ENCODE measurements around the gene CD247.

The CD247 gene

DNA sequence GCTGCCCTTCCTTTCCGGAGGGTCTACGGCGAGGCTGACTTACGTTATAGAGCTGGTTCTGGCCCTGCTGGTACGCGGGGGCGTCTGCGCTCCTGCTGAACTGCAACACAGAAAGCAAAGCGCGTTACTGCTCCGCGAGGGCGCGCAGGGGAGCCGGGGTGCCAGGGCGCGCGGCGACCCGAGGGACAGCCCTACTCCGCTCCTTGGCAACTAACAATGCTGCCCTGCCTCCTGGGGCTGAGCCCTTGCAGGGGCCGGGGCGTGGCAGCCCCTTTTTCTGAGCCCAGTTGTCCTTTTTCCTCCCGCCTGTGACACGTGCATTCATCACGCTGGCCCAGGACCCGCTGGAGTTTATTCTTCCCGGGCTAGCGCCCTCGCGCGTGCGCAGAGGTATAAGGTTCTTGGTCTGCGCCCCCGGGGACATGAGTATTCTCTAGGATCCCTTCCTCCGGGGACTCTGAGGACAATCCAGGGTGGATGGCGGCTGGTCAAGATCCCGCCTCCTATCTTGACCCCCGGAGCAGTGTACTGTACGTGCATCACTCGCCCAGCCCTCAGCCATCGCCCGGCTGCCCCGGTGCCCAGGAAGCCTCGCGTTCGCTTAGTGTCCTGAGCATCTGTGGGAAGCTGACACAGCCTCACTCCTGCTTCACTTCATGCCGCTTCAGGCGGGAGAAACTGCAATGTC is 78.9 kb downstream of the CD247 start:
- H3K9ac ChIP-seq (ENCODE audit: low read depth, low read length): peak overlapping the region; percentile 52; the same call in 1 of the 2 replicates
- no peak overlapping the region for H3K27ac ChIP-seq (ENCODE audit: low read length)
- no peaks in the 10 kb centered on the region for H3K36me3 ChIP-seq (ENCODE audit: insufficient read depth, low read depth, low read length)
- no peaks in the 10 kb centered on the region for H3K9me3 ChIP-seq (ENCODE audit: insufficient read depth, low read depth, low read length)
- peaks cover 3% of the 10 kb centered on the region; the same call in 1 of the 2 replicates for H3K4me1 ChIP-seq (ENCODE audit: insufficient read depth, low read length)
- peak overlapping the region; percentile 72 for H3K4me3 ChIP-seq (ENCODE audit: low read length)
- peaks cover 35% of the 10 kb centered on the region for H3K27me3 ChIP-seq (ENCODE audit: insufficient read depth, low read length)

DNA sequence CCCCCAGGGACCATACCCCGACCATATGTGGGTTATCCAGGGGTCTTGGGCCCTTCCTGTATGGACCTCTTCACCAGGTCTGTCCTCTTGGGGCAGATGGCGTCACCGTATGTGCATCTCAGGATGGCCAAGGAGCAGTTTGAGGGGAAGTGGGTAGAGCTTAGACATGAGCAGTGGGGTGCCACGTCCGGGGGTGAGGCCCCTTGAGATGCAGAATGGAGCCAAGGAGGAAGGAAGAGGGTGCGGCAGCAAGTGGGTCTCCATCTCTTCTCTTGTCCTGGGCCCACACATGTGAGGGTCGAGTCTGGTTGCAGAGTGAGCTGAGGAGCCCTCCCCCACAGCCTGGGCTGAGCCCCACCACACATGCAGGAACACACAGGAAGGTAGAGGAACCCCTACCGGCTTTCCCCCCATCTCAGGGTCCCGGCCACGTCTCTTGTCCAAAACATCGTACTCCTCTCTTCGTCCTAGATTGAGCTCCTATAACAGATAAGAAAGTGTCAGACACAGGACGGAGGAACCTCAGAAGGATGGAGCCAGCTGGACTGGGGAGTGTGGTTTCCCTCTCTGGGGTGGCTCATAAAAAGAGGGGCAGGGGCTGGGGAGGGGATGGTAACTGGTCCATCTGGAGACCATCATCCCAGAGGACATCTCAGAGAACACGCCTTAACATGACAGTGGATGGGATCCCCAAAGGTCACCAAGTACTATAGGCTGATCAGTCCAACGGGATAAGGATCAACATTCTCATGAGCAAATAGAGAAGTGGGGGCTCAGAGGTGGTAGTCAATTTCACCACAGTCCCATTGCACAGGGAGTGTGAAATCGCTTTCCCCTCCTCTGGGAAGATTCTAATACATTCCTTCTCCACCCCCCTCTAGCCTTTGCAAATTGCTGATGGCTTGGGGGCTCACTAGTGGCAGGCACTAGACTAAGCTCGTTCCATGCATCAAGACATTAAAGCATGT is 79.9 kb downstream of the CD247 start:
- Histone ChIP-seq H3K9ac (ENCODE audit: low read depth, low read length) (0 out of 2 replicates have a peak overlapping the region, but pooled peaks have one; percentile 52), H3K4me1 (ENCODE audit: insufficient read depth, low read length) (peaks cover 3% of the 10 kb centered on the region; the same call in 1 of the 2 replicates), H3K4me3 (ENCODE audit: low read length) (peak overlapping the region; percentile 72), H3K9me3 (ENCODE audit: insufficient read depth, low read depth, low read length) (no peaks in the 10 kb centered on the region), H3K27me3 (ENCODE audit: insufficient read depth, low read length) (peaks cover 35% of the 10 kb centered on the region), H3K27ac (ENCODE audit: low read length) (no peak overlapping the region), H3K36me3 (ENCODE audit: insufficient read depth, low read depth, low read length) (no peaks in the 10 kb centered on the region)

- Histone ChIP-seq H3K4me1 (ENCODE audit: insufficient read depth, low read length) (peaks cover 15% of the 10 kb centered on the region; the same call in 1 of the 2 replicates), H3K36me3 (ENCODE audit: insufficient read depth, low read depth, low read length) (no peaks in the 10 kb centered on the region), H3K27me3 (ENCODE audit: insufficient read depth, low read length) (peaks cover 27% of the 10 kb centered on the region), H3K27ac (ENCODE audit: low read length) (no peak overlapping the region), H3K9ac (ENCODE audit: low read depth, low read length) (no peak overlapping the region), H3K4me3 (ENCODE audit: low read length) (no peak overlapping the region), H3K9me3 (ENCODE audit: insufficient read depth, low read depth, low read length) (no peaks in the 10 kb centered on the region)
Measured at GRCh38 chr1:167435484-167435883, 82.8 kb downstream of the CD247 start.

DNA sequence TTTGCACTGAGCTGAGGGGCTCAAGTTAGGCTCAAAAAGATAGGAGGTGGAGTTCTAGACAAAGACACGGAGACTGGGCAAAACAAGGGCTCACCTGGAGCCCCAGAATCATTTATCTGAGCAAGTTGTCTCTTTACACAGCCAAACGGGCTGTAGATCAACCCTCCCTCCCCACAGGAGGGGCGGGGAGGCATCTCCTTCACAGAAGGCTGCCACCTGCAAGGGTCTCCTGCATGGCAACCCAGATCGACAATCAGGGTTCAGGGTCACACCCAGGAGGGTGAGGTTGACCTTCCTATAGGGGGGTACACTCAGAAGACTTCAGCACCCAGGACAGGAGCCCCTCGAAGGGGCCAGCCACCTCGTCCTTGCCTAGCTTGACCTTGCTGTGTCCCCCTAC is 84.0 kb downstream of the CD247 start:
- Histone ChIP-seq H3K27ac (ENCODE audit: low read length) (no peak overlapping the region), H3K9ac (ENCODE audit: low read depth, low read length) (no peak overlapping the region), H3K27me3 (ENCODE audit: insufficient read depth, low read length) (peaks cover 15% of the 10 kb centered on the region), H3K9me3 (ENCODE audit: insufficient read depth, low read depth, low read length) (no peaks in the 10 kb centered on the region), H3K36me3 (ENCODE audit: insufficient read depth, low read depth, low read length) (no peaks in the 10 kb centered on the region), H3K4me1 (ENCODE audit: insufficient read depth, low read length) (peaks cover 25% of the 10 kb centered on the region), H3K4me3 (ENCODE audit: low read length) (no peak overlapping the region)

DNA sequence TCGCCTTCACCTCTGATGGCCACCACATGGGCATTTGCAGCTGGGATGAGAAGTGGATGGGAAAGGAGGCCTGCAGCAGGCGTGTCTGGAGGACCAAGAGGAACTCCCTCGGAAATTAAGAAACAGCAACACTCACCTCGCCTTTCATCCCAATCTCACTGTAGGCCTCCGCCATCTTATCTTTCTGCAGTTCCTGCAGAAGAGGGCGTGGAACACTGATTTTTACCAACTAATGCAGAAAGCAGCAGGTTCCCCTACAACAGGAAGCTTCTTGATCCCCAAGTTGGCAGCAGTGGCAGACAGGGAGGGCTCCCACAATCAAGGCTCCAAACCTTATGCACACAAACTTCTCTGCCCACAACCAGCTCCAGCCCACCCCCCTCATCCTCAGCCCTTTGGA is 84.4 kb downstream of the CD247 start:
- Histone ChIP-seq H3K4me3 (ENCODE audit: low read length) (no peak overlapping the region), H3K9me3 (ENCODE audit: insufficient read depth, low read depth, low read length) (no peaks in the 10 kb centered on the region), H3K36me3 (ENCODE audit: insufficient read depth, low read depth, low read length) (no peaks in the 10 kb centered on the region), H3K9ac (ENCODE audit: low read depth, low read length) (no peak overlapping the region), H3K27me3 (ENCODE audit: insufficient read depth, low read length) (peaks cover 11% of the 10 kb centered on the region), H3K27ac (ENCODE audit: low read length) (no peak overlapping the region), H3K4me1 (ENCODE audit: insufficient read depth, low read length) (peaks cover 23% of the 10 kb centered on the region)

DNA sequence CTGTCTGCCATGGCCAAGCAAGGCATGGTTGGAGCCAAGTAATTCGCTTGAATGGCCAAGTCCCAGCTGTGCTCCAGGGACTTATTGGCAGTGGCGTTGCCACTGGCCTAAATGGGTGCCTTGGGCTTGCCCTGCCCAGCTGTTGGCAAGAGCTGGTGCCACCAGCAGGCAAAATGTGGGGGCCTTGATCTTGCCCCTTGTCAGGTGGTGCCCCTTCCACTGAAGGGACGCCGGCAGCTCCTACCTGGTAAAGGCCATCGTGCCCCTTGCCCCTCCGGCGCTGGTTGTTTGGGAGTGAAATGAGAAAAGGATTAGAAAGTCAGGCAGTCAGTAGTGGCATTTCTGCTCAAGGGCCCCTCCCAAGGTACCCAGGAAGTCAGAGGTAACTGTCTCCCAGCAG is 85.5 kb downstream of the CD247 start:
- no peak overlapping the region for H3K9ac ChIP-seq (ENCODE audit: low read depth, low read length)
- no peak overlapping the region for H3K27ac ChIP-seq (ENCODE audit: low read length)
- H3K36me3 ChIP-seq (ENCODE audit: insufficient read depth, low read depth, low read length): no peaks in the 10 kb centered on the region
- H3K27me3 ChIP-seq (ENCODE audit: insufficient read depth, low read length): no peaks in the 10 kb centered on the region
- H3K9me3 ChIP-seq (ENCODE audit: insufficient read depth, low read depth, low read length): no peaks in the 10 kb centered on the region
- H3K4me1 ChIP-seq (ENCODE audit: insufficient read depth, low read length): peaks cover 24% of the 10 kb centered on the region
- no peak overlapping the region for H3K4me3 ChIP-seq (ENCODE audit: low read length)

GRCh38 chr1:167431909-167432650 is 86.2 kb downstream of the CD247 start:
- H3K4me3 ChIP-seq (ENCODE audit: low read length): no peak overlapping the region
- H3K27ac ChIP-seq (ENCODE audit: low read length): no peak overlapping the region
- no peak overlapping the region for H3K9ac ChIP-seq (ENCODE audit: low read depth, low read length)
- H3K27me3 ChIP-seq (ENCODE audit: insufficient read depth, low read length): no peaks in the 10 kb centered on the region
- H3K4me1 ChIP-seq (ENCODE audit: insufficient read depth, low read length): peaks cover 24% of the 10 kb centered on the region
- H3K36me3 ChIP-seq (ENCODE audit: insufficient read depth, low read depth, low read length): no peaks in the 10 kb centered on the region
- no peaks in the 10 kb centered on the region for H3K9me3 ChIP-seq (ENCODE audit: insufficient read depth, low read depth, low read length)

DNA sequence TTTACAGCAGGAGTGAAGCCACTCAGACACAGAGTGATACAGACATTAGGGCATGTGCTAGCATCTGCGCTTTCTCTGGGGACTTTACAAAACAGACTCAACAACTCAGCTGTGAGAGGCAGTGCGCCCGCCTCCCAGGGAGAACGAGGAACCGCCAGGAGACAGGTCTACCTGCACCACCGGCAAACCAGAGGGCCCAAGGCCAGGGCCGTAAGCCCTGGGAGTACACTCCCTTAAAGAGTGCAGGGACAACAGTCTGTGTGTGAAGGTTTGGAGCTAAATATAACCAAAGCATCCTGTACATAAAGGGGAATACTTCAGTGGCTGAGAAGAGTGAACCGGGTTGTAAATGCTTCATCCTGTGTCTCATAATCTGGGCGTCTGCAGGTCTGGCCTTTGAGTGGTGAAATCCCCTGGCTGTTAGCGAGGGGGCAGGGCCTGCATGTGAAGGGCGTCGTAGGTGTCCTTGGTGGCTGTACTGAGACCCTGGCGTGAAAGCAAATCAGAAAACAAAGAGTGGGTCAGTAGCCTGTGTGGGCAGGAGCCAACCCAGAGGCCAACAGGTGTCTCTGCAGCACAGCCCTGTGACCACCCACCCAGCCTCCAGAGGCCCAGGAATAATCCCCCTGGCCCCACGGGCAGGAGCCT is 86.9 kb downstream of the CD247 start:
- H3K27me3 ChIP-seq (ENCODE audit: insufficient read depth, low read length): no peaks in the 10 kb centered on the region
- H3K27ac ChIP-seq (ENCODE audit: low read length): no peak overlapping the region
- H3K36me3 ChIP-seq (ENCODE audit: insufficient read depth, low read depth, low read length): no peaks in the 10 kb centered on the region
- H3K9me3 ChIP-seq (ENCODE audit: insufficient read depth, low read depth, low read length): no peaks in the 10 kb centered on the region
- H3K4me1 ChIP-seq (ENCODE audit: insufficient read depth, low read length): peaks cover 29% of the 10 kb centered on the region
- H3K4me3 ChIP-seq (ENCODE audit: low read length): no peak overlapping the region
- H3K9ac ChIP-seq (ENCODE audit: low read depth, low read length): peak overlapping the region; percentile 7; the same call in 1 of the 2 replicates

- no peaks in the 10 kb centered on the region for H3K36me3 ChIP-seq (ENCODE audit: insufficient read depth, low read depth, low read length)
- H3K4me3 ChIP-seq (ENCODE audit: low read length): peak overlapping the region; percentile 3; the same call in 1 of the 2 replicates
- H3K4me1 ChIP-seq (ENCODE audit: insufficient read depth, low read length): peaks cover 35% of the 10 kb centered on the region
- no peaks in the 10 kb centered on the region for H3K27me3 ChIP-seq (ENCODE audit: insufficient read depth, low read length)
- H3K27ac ChIP-seq (ENCODE audit: low read length): no peak overlapping the region
- no peaks in the 10 kb centered on the region for H3K9me3 ChIP-seq (ENCODE audit: insufficient read depth, low read depth, low read length)
- H3K9ac ChIP-seq (ENCODE audit: low read depth, low read length): peak overlapping the region; percentile 7; the same call in 1 of the 2 replicates
Measured at GRCh38 chr1:167430849-167431242, 87.5 kb downstream of the CD247 start.

- Histone ChIP-seq H3K9ac (ENCODE audit: low read depth, low read length) (peak overlapping the region; percentile 7; the same call in 1 of the 2 replicates), H3K36me3 (ENCODE audit: insufficient read depth, low read depth, low read length) (no peaks in the 10 kb centered on the region), H3K27me3 (ENCODE audit: insufficient read depth, low read length) (no peaks in the 10 kb centered on the region), H3K4me3 (ENCODE audit: low read length) (peak overlapping the region; percentile 3; the same call in 1 of the 2 replicates), H3K9me3 (ENCODE audit: insufficient read depth, low read depth, low read length) (no peaks in the 10 kb centered on the region), H3K27ac (ENCODE audit: low read length) (no peak overlapping the region), H3K4me1 (ENCODE audit: insufficient read depth, low read length) (peaks cover 40% of the 10 kb centered on the region)
Measured at GRCh38 chr1:167430134-167430848, 88.0 kb downstream of the CD247 start.

Data from iPS-20b (cell line).